Nephron progenitor cell (in vitro differentiated cells): ENCODE data around the gene CCDC89.
"Not testable (repeated sequence)": the region's sequence is repeated elsewhere in the genome, so short reads cannot be mapped to it uniquely, and the experiment has no call there.

Experiments used
- DNase-seq: peaks from one replicate; pipeline ENCODE4 v3.0.0; 2021
- H3K27ac Mint-ChIP-seq: 2 replicates; pipeline ENCODE4 v1.8.0; 2021; ENCODE audit warnings: mild to moderate bottlenecking, moderate library complexity, mixed read lengths
- H3K27me3 Mint-ChIP-seq: 2 replicates; pipeline ENCODE4 v1.8.0; 2021; ENCODE audit warnings: mild to moderate bottlenecking, low read depth, mixed read lengths; ENCODE audit not compliant: poor library complexity
- H3K36me3 Mint-ChIP-seq: 2 replicates; pipeline ENCODE4 v1.8.0; 2021; ENCODE audit warnings: low read depth, mixed read lengths
- H3K4me1 Mint-ChIP-seq: 2 replicates; pipeline ENCODE4 v1.8.0; 2021; ENCODE audit warnings: mixed read lengths
- H3K4me3 Mint-ChIP-seq: 2 replicates; pipeline ENCODE4 v1.8.0; 2021; ENCODE audit warnings: mild to moderate bottlenecking, moderate library complexity, mixed read lengths
- H3K9me3 Mint-ChIP-seq: 2 replicates; pipeline ENCODE4 v1.8.0; 2021; ENCODE audit warnings: mild to moderate bottlenecking, moderate library complexity, mixed read lengths
- CTCF ChIP-seq: fragments of 200-600 bp; sonication (generic); IDR thresholded peaks from 2 replicates; pipeline ENCODE4 v1.5.0; 2021; ENCODE audit warnings: antibody characterized with exemption

The CCDC89 gene

GRCh38 chr11:85663753-85664614 is 22.0 kb downstream of the CCDC89 start:
- Mint-ChIP-seq H3K36me3 (peaks cover 38% of the 10 kb centered on the region), H3K4me3 (peak overlapping the region; percentile 96), H3K27me3 (peaks cover 3% of the 10 kb centered on the region), H3K27ac (peak overlapping the region; percentile 100), H3K4me1 (peaks cover 46% of the 10 kb centered on the region), H3K9me3 (no peaks in the 10 kb centered on the region)
- peak; percentile 46 for TF ChIP-seq CTCF
- peak; percentile 81 for DNase-seq

- DNase-seq: no peak
- no peak for TF ChIP-seq CTCF
- peaks cover 54% of the 10 kb centered on the region for H3K4me1 Mint-ChIP-seq
- H3K27me3 Mint-ChIP-seq: peaks cover 3% of the 10 kb centered on the region
- peak overlapping the region; percentile 96 for H3K4me3 Mint-ChIP-seq
- no peaks in the 10 kb centered on the region for H3K9me3 Mint-ChIP-seq
- peaks cover 46% of the 10 kb centered on the region for H3K36me3 Mint-ChIP-seq
- peak overlapping the region; percentile 100 for H3K27ac Mint-ChIP-seq
Measured at GRCh38 chr11:85663080-85663752, 22.8 kb downstream of the CCDC89 start.

- peaks cover 55% of the 10 kb centered on the region for H3K4me1 Mint-ChIP-seq
- H3K4me3 Mint-ChIP-seq: peak overlapping the region; percentile 96
- no peak overlapping the region for H3K27ac Mint-ChIP-seq
- no peak for TF ChIP-seq CTCF
- H3K27me3 Mint-ChIP-seq: peaks cover 3% of the 10 kb centered on the region
- H3K36me3 Mint-ChIP-seq: peaks cover 48% of the 10 kb centered on the region
- H3K9me3 Mint-ChIP-seq: no peaks in the 10 kb centered on the region
- DNase-seq: no peak
Measured at GRCh38 chr11:85661972-85662664, 23.9 kb downstream of the CCDC89 start.

GRCh38 chr11:85658180-85658579 is 27.8 kb downstream of the CCDC89 start:
- no peak overlapping the region for H3K4me3 Mint-ChIP-seq
- H3K27ac Mint-ChIP-seq: no peak overlapping the region
- no peak for TF ChIP-seq CTCF
- peaks cover 44% of the 10 kb centered on the region for H3K4me1 Mint-ChIP-seq
- H3K36me3 Mint-ChIP-seq: peaks cover 44% of the 10 kb centered on the region
- H3K9me3 Mint-ChIP-seq: no peaks in the 10 kb centered on the region
- no peak for DNase-seq
- peaks cover 3% of the 10 kb centered on the region for H3K27me3 Mint-ChIP-seq

- Mint-ChIP-seq H3K4me1 (peaks cover 35% of the 10 kb centered on the region), H3K27ac (peak overlapping the region; percentile 27), H3K9me3 (no peaks in the 10 kb centered on the region), H3K36me3 (peaks cover 41% of the 10 kb centered on the region), H3K27me3 (peaks cover 3% of the 10 kb centered on the region), H3K4me3 (no peak overlapping the region)
- TF ChIP-seq CTCF: no peak
- DNase-seq: no peak
Measured at GRCh38 chr11:85656777-85657176, 29.2 kb downstream of the CCDC89 start.

- H3K9me3 Mint-ChIP-seq, H3K4me3 Mint-ChIP-seq, H3K27ac Mint-ChIP-seq, DNase-seq, H3K27me3 Mint-ChIP-seq: not testable (repeated sequence)
- H3K36me3 Mint-ChIP-seq: peaks cover 27% of the 10 kb centered on the region
- H3K4me1 Mint-ChIP-seq: peaks cover 18% of the 10 kb centered on the region
Measured at GRCh38 chr11:85654343-85654742, 31.7 kb downstream of the CCDC89 start.
